Measurements from ENCODE around the gene TSPEAR. TPM values are rescaled to one million over a fixed set of nuclear protein-coding genes. Genes with fewer than 3 reads are reported as not detected.

The TSPEAR gene
- total RNA-seq, 6 experiments from 2014 or later, result not detected

- Histone ChIP-seq H3K27me3 (peaks cover 12 to 13% of the 10 kb centered on the region in 2 donors), H3K27ac (no peak overlapping the region), H3K9me3 (no peaks in the 10 kb centered on the region), H3K4me1 (no peaks in the 10 kb centered on the region), H3K4me3 (no peak overlapping the region), H3K36me3 (no peaks in the 10 kb centered on the region)
- no peak for TF ChIP-seq POLR2A (IDR thresholded peaks at IDR 0.05)
- TF ChIP-seq, protein P1, sequence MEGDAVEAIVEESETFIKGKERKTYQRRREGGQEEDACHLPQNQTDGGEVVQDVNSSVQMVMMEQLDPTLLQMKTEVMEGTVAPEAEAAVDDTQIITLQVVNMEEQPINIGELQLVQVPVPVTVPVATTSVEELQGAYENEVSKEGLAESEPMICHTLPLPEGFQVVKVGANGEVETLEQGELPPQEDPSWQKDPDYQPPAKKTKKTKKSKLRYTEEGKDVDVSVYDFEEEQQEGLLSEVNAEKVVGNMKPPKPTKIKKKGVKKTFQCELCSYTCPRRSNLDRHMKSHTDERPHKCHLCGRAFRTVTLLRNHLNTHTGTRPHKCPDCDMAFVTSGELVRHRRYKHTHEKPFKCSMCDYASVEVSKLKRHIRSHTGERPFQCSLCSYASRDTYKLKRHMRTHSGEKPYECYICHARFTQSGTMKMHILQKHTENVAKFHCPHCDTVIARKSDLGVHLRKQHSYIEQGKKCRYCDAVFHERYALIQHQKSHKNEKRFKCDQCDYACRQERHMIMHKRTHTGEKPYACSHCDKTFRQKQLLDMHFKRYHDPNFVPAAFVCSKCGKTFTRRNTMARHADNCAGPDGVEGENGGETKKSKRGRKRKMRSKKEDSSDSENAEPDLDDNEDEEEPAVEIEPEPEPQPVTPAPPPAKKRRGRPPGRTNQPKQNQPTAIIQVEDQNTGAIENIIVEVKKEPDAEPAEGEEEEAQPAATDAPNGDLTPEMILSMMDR (IDR thresholded peaks at IDR 0.05), result no peak
- no CpG with 5 or more reads among the region's 13 CpGs for WGBS (ENCODE audit: insufficient coverage, low coverage, low lambda C conversion rate, missing lambda C conversion rate)
- intact Hi-C loops (cut with DNase I), result no loop called here
- ATAC-seq (no peak), DNase-seq (peak in 1 of 3 donors; percentile 25)
Observed at GRCh38 chr21:44704636-44705001, 6.8 kb downstream of the TSPEAR start.

DNA sequence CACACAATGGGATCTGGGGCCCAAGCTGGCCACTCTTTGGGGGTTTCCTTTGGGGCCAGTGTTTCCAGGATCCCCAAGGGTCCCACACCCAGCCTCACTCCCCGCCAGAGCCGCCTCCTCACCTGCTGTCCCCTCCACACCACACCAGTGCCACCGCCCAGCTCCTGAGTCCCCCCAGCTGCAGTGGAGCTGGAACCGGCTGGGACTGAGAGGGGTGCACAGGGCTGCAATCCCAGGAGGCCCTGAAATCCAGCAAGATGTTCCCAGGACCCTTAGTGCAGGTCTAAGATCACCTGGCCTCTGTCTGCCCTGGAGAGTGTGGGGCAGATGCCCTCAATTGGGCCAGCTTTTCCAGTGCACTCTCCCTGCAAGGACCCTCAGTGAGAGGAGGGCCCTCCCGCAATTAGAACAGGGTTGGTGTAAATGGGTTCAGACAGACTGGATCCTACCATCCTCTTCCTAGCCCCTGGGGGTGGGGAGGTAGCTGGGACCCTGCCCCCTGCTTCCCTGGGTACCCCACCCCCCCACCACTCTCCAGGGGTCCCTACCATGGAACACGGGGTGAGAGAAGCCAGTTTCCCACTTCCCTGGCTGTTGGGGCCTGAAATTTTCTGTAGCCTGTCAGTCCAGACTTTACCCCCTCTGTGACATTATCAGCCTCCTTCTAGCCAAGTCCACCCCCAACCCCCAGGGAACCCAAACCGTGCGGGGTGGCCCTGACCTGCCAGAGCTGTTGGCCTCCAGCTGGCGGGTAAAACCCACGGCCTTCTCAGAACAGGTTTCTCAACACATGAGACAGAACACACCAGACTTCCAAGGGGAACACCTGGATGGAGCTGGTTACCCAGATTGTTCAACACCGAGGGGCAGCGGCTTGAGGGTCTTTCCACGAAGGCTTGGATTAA is 7.4 kb downstream of the TSPEAR start:
- no peaks in the 10 kb centered on the region for H3K36me3 ChIP-seq
- no peak overlapping the region for H3K27ac ChIP-seq
- TF ChIP-seq, protein P1 (IDR thresholded peaks at IDR 0.05), result no peak
- TF ChIP-seq POLR2A (IDR thresholded peaks at IDR 0.05), result no peak
- intact Hi-C loops (cut with DNase I), result no loop called here
- H3K4me1 ChIP-seq, result no peaks in the 10 kb centered on the region
- H3K27me3 ChIP-seq, result peaks cover 5 to 11% of the 10 kb centered on the region in 2 donors
- H3K4me3 ChIP-seq, result no peak overlapping the region
- WGBS (ENCODE audit: insufficient coverage, low coverage, low lambda C conversion rate, missing lambda C conversion rate), result 17% methylated on average over 8 of the region's 13 CpGs
- DNase-seq (peak in 1 of 3 donors; percentile 34), ATAC-seq (no peak)
- no peaks in the 10 kb centered on the region for H3K9me3 ChIP-seq

DNA sequence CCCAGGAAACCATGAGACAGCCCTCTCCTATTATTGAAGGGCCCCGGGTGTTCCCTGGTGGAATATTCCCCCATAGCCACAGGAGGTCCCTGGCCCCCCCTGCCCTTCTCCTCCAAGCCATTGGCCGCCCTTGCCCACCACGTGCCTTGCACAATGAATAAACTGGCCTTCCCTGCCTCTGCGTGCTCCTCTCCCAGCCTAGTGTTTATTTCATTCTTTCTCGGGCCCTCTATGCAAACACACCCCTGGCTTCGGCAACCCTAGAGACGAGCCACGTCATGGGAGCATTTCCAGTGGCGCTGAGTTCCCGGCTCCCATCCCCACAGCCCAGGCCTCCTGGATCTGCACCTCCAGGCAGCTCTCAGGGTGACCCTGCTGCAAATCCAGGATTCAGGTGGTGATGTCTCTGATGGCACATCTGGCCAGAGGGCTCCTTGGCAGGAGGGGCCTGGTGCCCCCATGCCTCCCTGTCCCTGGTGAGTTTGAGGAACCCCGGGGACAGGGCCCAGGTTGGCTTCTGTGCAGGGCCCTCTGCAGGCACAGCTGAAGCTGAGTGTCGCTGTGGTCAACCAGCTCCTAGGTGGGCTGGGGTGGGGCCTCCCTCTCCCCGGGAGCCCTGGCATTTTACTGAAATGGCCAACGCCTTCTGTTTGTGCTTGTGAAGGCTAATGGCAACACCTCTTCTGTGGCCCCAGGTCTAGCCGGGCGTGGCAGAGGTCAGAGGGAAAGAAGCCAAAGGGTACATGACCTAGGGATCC is 8.2 kb downstream of the TSPEAR start:
- H3K9me3 ChIP-seq, result no peaks in the 10 kb centered on the region
- no peak overlapping the region for H3K4me3 ChIP-seq
- H3K4me1 ChIP-seq, result no peaks in the 10 kb centered on the region
- intact Hi-C loops (cut with DNase I), result no loop called here
- no peaks in the 10 kb centered on the region for H3K36me3 ChIP-seq
- no peak for ATAC-seq
- 52% methylated on average over 7 of the region's 16 CpGs for WGBS (ENCODE audit: insufficient coverage, low coverage, low lambda C conversion rate, missing lambda C conversion rate)
- DNase-seq, result peak in 2 of 3 donors; percentile 24 to 38
- TF ChIP-seq, protein P1 (IDR thresholded peaks at IDR 0.05), result no peak
- TF ChIP-seq POLR2A (IDR thresholded peaks at IDR 0.05), result no peak
- H3K27ac ChIP-seq, result no peak overlapping the region
- H3K27me3 ChIP-seq, result peaks cover 0 to 9% of the 10 kb centered on the region in 2 donors

- Histone ChIP-seq H3K36me3 (no peaks in the 10 kb centered on the region), H3K27me3 (peaks cover 0 to 12% of the 10 kb centered on the region in 2 donors), H3K27ac (no peak overlapping the region), H3K4me3 (no peak overlapping the region), H3K4me1 (no peaks in the 10 kb centered on the region), H3K9me3 (no peaks in the 10 kb centered on the region)
- WGBS (ENCODE audit: insufficient coverage, low coverage, low lambda C conversion rate, missing lambda C conversion rate), result 57% methylated on average over 6 of the region's 22 CpGs
- intact Hi-C loops (cut with DNase I), result no loop called here
- ATAC-seq, result no peak
- peak in 1 of 3 donors; percentile 38 for DNase-seq
- TF ChIP-seq POLR2A (IDR thresholded peaks at IDR 0.05), result no peak
- TF ChIP-seq, protein P1 (IDR thresholded peaks at IDR 0.05), result no peak
Observed at GRCh38 chr21:44702111-44702972, 9.0 kb downstream of the TSPEAR start.

Measured in right lobe of liver (tissue), 6 donors.